K562 (cell line): ENCODE data around the gene HEXIM2. TPM values are rescaled to one million over a fixed set of nuclear protein-coding genes. Genes with fewer than 3 reads are reported as not detected.
A peak's percentile ranks its signal among the peaks of the same experiment; 100 is the strongest.

Experiments
- FUS ChIP-seq: fragments of 200-400 bp; formaldehyde crosslinking; optimal IDR thresholded peaks from 2 replicates; pipeline ENCODE3; 2017; ENCODE audit warnings: low read depth, low read length
- GTF2F1 ChIP-seq: IDR thresholded peaks from 2 replicates; pipeline ENCODE4 v1.6.1; 2011; ENCODE audit warnings: low read depth, low read length, improper control_type of control experiment
- NRF1 ChIP-seq, 2 experiments: fragments of 450-650 bp; IDR thresholded peaks in 1 of 2; conservative IDR thresholded peaks in 1 of 2; 2 replicates each; pipeline ENCODE4 v1.6.1; 2014; ENCODE audit warnings: mild to moderate bottlenecking in 2 of 2
- PURB ChIP-seq: sonication (generic); formaldehyde crosslinking; IDR thresholded peaks from 2 replicates; pipeline ENCODE4 v1.9.0; 2021; ENCODE audit warnings: low read depth, mild to moderate bottlenecking, missing genetic modification reagents
- RBM39 ChIP-seq: fragments of 200-400 bp; formaldehyde crosslinking; optimal IDR thresholded peaks from 2 replicates; pipeline ENCODE3; 2018; ENCODE audit warnings: low read depth, low read length
- REST ChIP-seq, 2 experiments: fragments of 450-650 bp; formaldehyde crosslinking in 1 of 2; IDR thresholded peaks; 2 replicates each; pipeline versions ENCODE4 v1.4.0 to v1.6.1; 2014 to 2020; ENCODE audit warnings: mild to moderate bottlenecking in 2 of 2, borderline replicate concordance in 1 of 2, low read depth in 1 of 2
- RFX5 ChIP-seq: IDR thresholded peaks from 2 replicates; pipeline ENCODE4 v1.6.1; 2011; ENCODE audit warnings: low read depth, mild to moderate bottlenecking, improper control_type of control experiment, low read length
- SREBF2 ChIP-seq: sonication (generic); formaldehyde crosslinking; IDR thresholded peaks from 2 replicates; pipeline ENCODE4 v1.4.0; 2020; ENCODE audit warnings: mild to moderate bottlenecking, missing genetic modification reagents
- SUPT5H ChIP-seq: fragments of 450-650 bp; IDR thresholded peaks from 2 replicates; pipeline ENCODE4 v1.6.1; 2016
- YY1 ChIP-seq, 3 experiments: IDR thresholded peaks; 2 replicates each; pipeline ENCODE4 v1.6.1; 2011; ENCODE audit warnings: low read length in 2 of 3, mild to moderate bottlenecking in 2 of 3, moderate library complexity in 2 of 3, borderline replicate concordance in 1 of 3, control low read depth in 1 of 3, low read depth in 1 of 3; ENCODE audit not compliant: insufficient read depth in 3 of 3, insufficient replicate concordance in 2 of 3, control insufficient read depth in 1 of 3, insufficient read length in 1 of 3; ENCODE audit errors: extremely low read depth in 1 of 3
- ZFP36 ChIP-seq: fragments of 150-350 bp; IDR thresholded peaks from 2 replicates; pipeline ENCODE4 v1.6.1; 2018; ENCODE audit warnings: low read length, low read depth; ENCODE audit not compliant: partially characterized antibody
- ZNF124 ChIP-seq: sonication (generic); formaldehyde crosslinking; IDR thresholded peaks from 2 replicates; pipeline ENCODE4 v1.8.1; 2022; ENCODE audit warnings: missing genetic modification reagents
- ZNF197 ChIP-seq: fragments of 200-800 bp; sonication (Bioruptor generic); IDR thresholded peaks from 2 replicates; pipeline ENCODE4 v1.6.1; 2016; ENCODE audit warnings: low read depth, missing genetic modification characterization, missing compliant biosample characterization
- ZNF354B ChIP-seq: fragments of 250-450 bp; sonication (Bioruptor Pico); IDR thresholded peaks from 2 replicates; pipeline ENCODE4 v1.4.0; 2020
- ZNF785 ChIP-seq: fragments of 250-450 bp; sonication (Bioruptor Pico); IDR thresholded peaks from 2 replicates; pipeline ENCODE4 v1.4.0; 2020; ENCODE audit warnings: mild to moderate bottlenecking
- polyA plus RNA-seq, 8 experiments: library from polyadenylated mRNA; depleted of rRNA in 4 of 8; stranded (reverse) in 5 of 8; unstranded in 3 of 8; fragments of >200 nt; fragmentation: Nextera tagmentation in 2 of 8; fragmentation: Illumina TruSeq in 1 of 8; extraction: Ambion mirVana in 2 of 8; extraction: Trizol in 1 of 8; gene quantifications; 2 replicates each; pipeline versions ENCODE4 v1.2.1 to v1.2.3, GENCODE V29; 2011 to 2014; ENCODE audit warnings: inconsistent platforms in 1 of 8, missing spikeins in 1 of 8
- total RNA-seq, 7 experiments: library from RNA; depleted of rRNA in 6 of 7; stranded (reverse); fragments of >200 nt in 6 of 7; fragmentation: Illumina TruSeq in 2 of 7; extraction: Trizol in 2 of 7; gene quantifications; 2 replicates each; pipeline versions ENCODE4 v1.2.1 to v1.2.3, GENCODE V29; 2011 to 2021; ENCODE audit warnings: low replicate concordance in 1 of 7
- TF ChIP-seq, protein P1 (sequence below): fragments of 250-450 bp; sonication (Bioruptor Pico); IDR thresholded peaks from 2 replicates; pipeline ENCODE4 v1.4.0; 2020
- TF ChIP-seq, protein P2 (sequence below), 3 experiments: fragments of 200-800 bp in 1 of 3; sonication (Bioruptor generic) in 1 of 3; sonication (generic) in 1 of 3; formaldehyde crosslinking in 1 of 3; IDR thresholded peaks; 2 replicates each; pipeline versions ENCODE4 v1.6.1 to v1.8.0; 2016 to 2022; ENCODE audit warnings: mild to moderate bottlenecking in 2 of 3, missing compliant biosample characterization in 2 of 3, missing genetic modification characterization in 2 of 3, missing genetic modification reagents in 1 of 3

The HEXIM2 gene
- total and polyA plus RNA-seq, 9 of the 15 experiments (the other 6 are each of a cell fraction or from before 2014, with no cell fraction given), result 0.69 to 3.4 (median 1.1) TPM; not detected in 2

DNA sequence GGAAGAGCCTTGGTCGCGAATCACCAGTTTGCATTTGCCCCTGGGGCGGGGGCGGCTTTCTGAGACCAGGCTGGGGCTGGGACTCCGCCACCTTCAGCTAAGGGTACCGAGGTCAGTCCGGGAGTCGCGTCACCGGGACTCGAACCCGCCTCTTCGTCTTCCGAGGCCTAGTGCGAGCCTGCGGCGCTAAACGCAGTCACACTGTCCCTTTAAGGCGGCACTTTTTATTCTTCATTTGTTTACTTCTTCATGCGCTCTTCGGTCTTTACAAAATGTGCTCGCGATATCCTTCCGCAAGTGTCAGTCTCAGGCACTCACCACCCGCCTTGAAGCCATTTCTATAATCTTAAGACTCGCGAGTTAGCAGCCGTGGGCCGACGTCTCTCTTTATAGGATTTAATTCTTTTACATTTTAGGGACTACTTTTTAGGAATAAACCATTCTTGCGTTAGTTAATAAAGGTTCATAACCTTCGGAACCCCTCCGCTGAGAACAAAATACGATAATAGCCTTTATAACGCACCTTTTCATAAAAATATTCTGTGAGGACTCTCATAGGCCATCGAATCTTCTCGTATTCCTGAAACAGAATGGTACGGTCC lies 14.0 kb upstream of the HEXIM2 start (continued):
- TF ChIP-seq GTF2F1 (peak; percentile 52; the same call in 1 of the 2 replicates), ZNF354B (CRISPR knock-in tag) (no peak), ZNF124 (CRISPR knock-in tag) (no peak), FUS (no peak), ZNF197 (CRISPR knock-in tag) (no peak), REST (IDR thresholded peaks at IDR 0.05; ENCODE audit: borderline replicate concordance) (0 out of 2 replicates have a peak, but pooled peaks have one; percentile 3), REST (CRISPR knock-in tag; IDR thresholded peaks at IDR 0.05; ENCODE audit: low read depth) (no peak), PURB (CRISPR knock-in tag) (no peak), RBM39 (no peak), SREBF2 (CRISPR knock-in tag) (no peak), ZNF785 (CRISPR knock-in tag) (no peak), SUPT5H (no peak), YY1 (IDR thresholded peaks at IDR 0.05; ENCODE audit: borderline replicate concordance in 1 of 3, control insufficient read depth in 1 of 3, extremely low read depth in 1 of 3, insufficient read depth in 3 of 3, insufficient read length in 1 of 3, insufficient replicate concordance in 2 of 3, low read depth in 1 of 3, low read length in 2 of 3) (peak in 2 of 3 experiments; percentile 2 to 5), RFX5 (no peak), ZFP36 (no peak), NRF1 (conservative IDR thresholded peaks at IDR 0.05 in 1 of 2, IDR thresholded peaks at IDR 0.05 in 1 of 2) (no peak)
- TF ChIP-seq, protein P1, sequence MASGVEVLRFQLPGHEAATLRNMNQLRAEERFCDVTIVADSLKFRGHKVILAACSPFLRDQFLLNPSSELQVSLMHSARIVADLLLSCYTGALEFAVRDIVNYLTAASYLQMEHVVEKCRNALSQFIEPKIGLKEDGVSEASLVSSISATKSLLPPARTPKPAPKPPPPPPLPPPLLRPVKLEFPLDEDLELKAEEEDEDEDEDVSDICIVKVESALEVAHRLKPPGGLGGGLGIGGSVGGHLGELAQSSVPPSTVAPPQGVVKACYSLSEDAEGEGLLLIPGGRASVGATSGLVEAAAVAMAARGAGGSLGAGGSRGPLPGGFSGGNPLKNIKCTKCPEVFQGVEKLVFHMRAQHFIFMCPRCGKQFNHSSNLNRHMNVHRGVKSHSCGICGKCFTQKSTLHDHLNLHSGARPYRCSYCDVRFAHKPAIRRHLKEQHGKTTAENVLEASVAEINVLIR (CRISPR knock-in tag), result no peak; the same call in 1 of the 2 replicates
- TF ChIP-seq, protein P2, sequence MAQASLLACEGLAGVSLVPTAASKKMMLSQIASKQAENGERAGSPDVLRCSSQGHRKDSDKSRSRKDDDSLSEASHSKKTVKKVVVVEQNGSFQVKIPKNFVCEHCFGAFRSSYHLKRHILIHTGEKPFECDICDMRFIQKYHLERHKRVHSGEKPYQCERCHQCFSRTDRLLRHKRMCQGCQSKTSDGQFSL (CRISPR knock-in tag; IDR thresholded peaks at IDR 0.05), result 0 out of 2 replicates have a peak, but pooled peaks have one; percentile 29
- TF ChIP-seq, protein P2 (tag; IDR thresholded peaks at IDR 0.05), result no peak
